Hepatocyte (in vitro differentiated cells): ENCODE results near the gene ANXA2. TPM values are rescaled to one million over a fixed set of nuclear protein-coding genes. Genes with fewer than 3 reads are reported as not detected.

Source experiments
- DNase-seq: peaks from one replicate; pipeline ENCODE4 v3.0.0-alpha.2; 2016; ENCODE audit warnings: low spot score
- H2AFZ ChIP-seq: fragments of 200-600 bp; sonication (generic); 2 replicates; pipeline ENCODE4 v1.6.0; 2016; ENCODE audit warnings: antibody characterized with exemption, mild to moderate bottlenecking
- H3K27ac ChIP-seq: fragments of 200-600 bp; sonication (generic); 2 replicates; pipeline ENCODE4 v1.5.1; 2016; ENCODE audit warnings: mild to moderate bottlenecking
- H3K27me3 ChIP-seq: fragments of 200-600 bp; sonication (generic); 2 replicates; pipeline ENCODE4 v1.6.1; 2016
- H3K36me3 ChIP-seq: fragments of 200-600 bp; sonication (generic); replicated peaks from 2 replicates; pipeline ENCODE4 v1.5.1; 2016; ENCODE audit warnings: low read depth; ENCODE audit not compliant: insufficient read depth
- H3K4me1 ChIP-seq: fragments of 200-600 bp; sonication (generic); 2 replicates; pipeline ENCODE4 v1.5.1; 2016; ENCODE audit warnings: mild to moderate bottlenecking, moderate library complexity; ENCODE audit not compliant: insufficient read depth
- H3K4me2 ChIP-seq: fragments of 200-600 bp; sonication (generic); 2 replicates; pipeline ENCODE4 v1.6.0; 2016
- H3K4me3 ChIP-seq: fragments of 200-600 bp; sonication (generic); 2 replicates; pipeline ENCODE4 v1.5.1; 2016; ENCODE audit warnings: mild to moderate bottlenecking
- H3K79me2 ChIP-seq: fragments of 200-600 bp; sonication (generic); 2 replicates; pipeline ENCODE4 v1.6.0; 2017; ENCODE audit warnings: mild to moderate bottlenecking
- H3K9me2 ChIP-seq: fragments of 200-600 bp; sonication (generic); replicated peaks from 2 replicates; pipeline ENCODE4 v1.6.0; 2017; ENCODE audit warnings: mild to moderate bottlenecking; ENCODE audit not compliant: insufficient read depth
- H3K9me3 ChIP-seq: fragments of 200-600 bp; sonication (generic); 2 replicates; pipeline ENCODE4 v1.5.1; 2016; ENCODE audit warnings: low read depth, mild to moderate bottlenecking
- H4K20me1 ChIP-seq: fragments of 200-600 bp; sonication (generic); 2 replicates; pipeline ENCODE4 v1.6.0; 2016; ENCODE audit warnings: mild to moderate bottlenecking; ENCODE audit not compliant: insufficient read depth, poor library complexity, severe bottlenecking
- EZH2 ChIP-seq: fragments of 200-600 bp; sonication (generic); IDR thresholded peaks from 2 replicates; pipeline ENCODE4 v1.6.1; 2016; ENCODE audit warnings: antibody characterized with exemption, mild to moderate bottlenecking, borderline replicate concordance
- EZH2phosphoT487 ChIP-seq: fragments of 200-600 bp; sonication (generic); IDR thresholded peaks from one replicate; pipeline ENCODE4 v1.6.1; 2018; ENCODE audit warnings: antibody characterized with exemption, mild to moderate bottlenecking, low read depth, moderate library complexity; ENCODE audit not compliant: unreplicated experiment, severe bottlenecking
- WGBS: methylation state at CpG from one replicate; pipeline ENCODE4 v1.1.6; 2016; ENCODE audit warnings: low lambda C conversion rate; ENCODE audit errors: missing lambda C conversion rate; 5-methylcytosine and 5-hydroxymethylcytosine counted together
- polyA plus RNA-seq: library from polyadenylated mRNA; unstranded; fragments of >200 nt; fragmentation: Nextera tagmentation; extraction: Ambion mirVana; gene quantifications from 2 replicates; pipeline ENCODE4 v1.2.1, GENCODE V29; 2016
- total RNA-seq: library from RNA; depleted of rRNA; stranded (reverse); fragments of >200 nt; gene quantifications from 2 replicates; pipeline ENCODE4 v1.2.3, GENCODE V29; 2014
- TF ChIP-seq, protein P1 (sequence below): fragments of 200-600 bp; sonication (generic); IDR thresholded peaks from 2 replicates; pipeline ENCODE4 v1.5.1; 2016; ENCODE audit warnings: antibody characterized with exemption, mild to moderate bottlenecking; ENCODE audit not compliant: poor library complexity

Gene ANXA2
- total and polyA plus RNA-seq, 2 experiments from 2014 or later = 1,220 to 1,699 TPM

DNA sequence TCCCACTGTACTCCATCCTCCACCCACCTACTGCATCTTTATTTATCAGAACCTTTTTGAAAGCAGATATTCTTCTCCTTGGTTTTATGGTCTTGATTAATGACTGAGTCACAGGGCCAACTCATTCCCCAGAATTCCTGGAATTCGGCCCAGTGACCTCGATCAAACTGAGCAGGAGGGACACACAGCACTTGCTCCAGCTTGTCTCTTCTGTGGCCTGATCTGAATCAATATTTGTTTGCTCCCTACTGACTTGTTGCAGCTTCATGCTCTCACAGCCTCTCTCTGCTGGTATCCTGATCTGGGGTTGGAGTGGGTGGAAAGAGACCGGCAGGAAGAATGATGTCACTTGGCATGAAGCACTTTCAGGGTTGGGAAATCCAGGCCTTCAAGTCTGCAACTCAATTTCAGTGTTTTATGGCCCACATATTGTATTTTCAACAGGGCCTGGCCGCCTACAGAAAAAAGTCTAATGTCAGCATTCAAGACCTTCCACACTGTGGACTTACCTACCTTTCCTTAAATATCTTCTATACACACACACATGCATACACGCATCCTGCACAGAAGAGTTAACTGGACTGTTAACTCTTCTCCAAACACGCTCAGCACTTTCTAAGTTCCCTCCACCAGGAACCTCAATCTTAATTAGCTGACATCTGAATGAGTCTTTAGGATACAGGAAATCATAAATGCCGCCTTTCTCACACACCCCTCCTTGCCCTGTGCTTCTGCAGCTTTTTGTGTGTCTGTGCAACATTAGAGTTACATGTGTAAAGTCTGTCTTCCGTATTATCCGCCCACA, 4.6 kb downstream of the ANXA2 start:
- peaks cover 87% of the 10 kb centered on the region for H3K79me2 ChIP-seq
- peak; percentile 90 for DNase-seq
- 43% methylated on average over 9 of the region's 9 CpGs for WGBS
- no peaks in the 10 kb centered on the region for H3K9me3 ChIP-seq
- peaks cover 73% of the 10 kb centered on the region for H3K4me1 ChIP-seq
- peaks cover 45% of the 10 kb centered on the region for H4K20me1 ChIP-seq
- no peak overlapping the region for H2AFZ ChIP-seq
- no peaks in the 10 kb centered on the region for H3K9me2 ChIP-seq
- H3K36me3 ChIP-seq = no peaks in the 10 kb centered on the region
- no peak overlapping the region for H3K4me3 ChIP-seq
- TF ChIP-seq, protein P1, sequence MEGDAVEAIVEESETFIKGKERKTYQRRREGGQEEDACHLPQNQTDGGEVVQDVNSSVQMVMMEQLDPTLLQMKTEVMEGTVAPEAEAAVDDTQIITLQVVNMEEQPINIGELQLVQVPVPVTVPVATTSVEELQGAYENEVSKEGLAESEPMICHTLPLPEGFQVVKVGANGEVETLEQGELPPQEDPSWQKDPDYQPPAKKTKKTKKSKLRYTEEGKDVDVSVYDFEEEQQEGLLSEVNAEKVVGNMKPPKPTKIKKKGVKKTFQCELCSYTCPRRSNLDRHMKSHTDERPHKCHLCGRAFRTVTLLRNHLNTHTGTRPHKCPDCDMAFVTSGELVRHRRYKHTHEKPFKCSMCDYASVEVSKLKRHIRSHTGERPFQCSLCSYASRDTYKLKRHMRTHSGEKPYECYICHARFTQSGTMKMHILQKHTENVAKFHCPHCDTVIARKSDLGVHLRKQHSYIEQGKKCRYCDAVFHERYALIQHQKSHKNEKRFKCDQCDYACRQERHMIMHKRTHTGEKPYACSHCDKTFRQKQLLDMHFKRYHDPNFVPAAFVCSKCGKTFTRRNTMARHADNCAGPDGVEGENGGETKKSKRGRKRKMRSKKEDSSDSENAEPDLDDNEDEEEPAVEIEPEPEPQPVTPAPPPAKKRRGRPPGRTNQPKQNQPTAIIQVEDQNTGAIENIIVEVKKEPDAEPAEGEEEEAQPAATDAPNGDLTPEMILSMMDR = no peak
- TF ChIP-seq EZH2phosphoT487 (no peak), EZH2 (no peak)
- peak overlapping the region; percentile 93 for H3K4me2 ChIP-seq
- H3K27ac ChIP-seq = peak overlapping the region; percentile 100
- H3K27me3 ChIP-seq = no peaks in the 10 kb centered on the region

DNA sequence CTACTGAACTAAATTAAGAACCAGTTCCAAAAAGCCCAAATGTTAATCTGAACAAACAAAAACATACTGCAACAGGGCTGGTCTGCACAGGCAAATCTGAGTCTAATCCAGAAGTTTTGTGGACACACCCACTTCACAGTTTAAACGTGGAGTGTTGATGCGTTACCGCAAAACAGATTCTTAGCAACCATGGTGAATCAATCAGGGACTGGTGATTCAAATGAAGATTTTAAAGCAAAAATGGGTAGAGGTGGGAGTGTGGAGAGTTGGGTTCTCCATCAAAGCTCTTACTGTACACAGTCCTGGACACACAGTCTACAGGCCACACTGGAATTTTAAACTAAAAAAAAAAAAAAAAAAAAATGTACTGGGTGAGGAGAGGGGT, 5.2 kb downstream of the ANXA2 start:
- no peaks in the 10 kb centered on the region for H3K9me2 ChIP-seq
- H3K27ac ChIP-seq = peak overlapping the region; percentile 100
- no peak overlapping the region for H3K4me3 ChIP-seq
- H3K4me2 ChIP-seq = peak overlapping the region; percentile 68
- H3K36me3 ChIP-seq = no peaks in the 10 kb centered on the region
- H3K27me3 ChIP-seq = no peaks in the 10 kb centered on the region
- H3K79me2 ChIP-seq = peaks cover 92% of the 10 kb centered on the region
- TF ChIP-seq EZH2 (no peak), EZH2phosphoT487 (no peak)
- TF ChIP-seq, protein P1 = no peak
- DNase-seq = peak; percentile 57
- peaks cover 71% of the 10 kb centered on the region for H3K4me1 ChIP-seq
- no peaks in the 10 kb centered on the region for H3K9me3 ChIP-seq
- WGBS = 38% methylated on average over 3 of the region's 3 CpGs
- H2AFZ ChIP-seq = no peak overlapping the region
- peaks cover 51% of the 10 kb centered on the region for H4K20me1 ChIP-seq

DNA sequence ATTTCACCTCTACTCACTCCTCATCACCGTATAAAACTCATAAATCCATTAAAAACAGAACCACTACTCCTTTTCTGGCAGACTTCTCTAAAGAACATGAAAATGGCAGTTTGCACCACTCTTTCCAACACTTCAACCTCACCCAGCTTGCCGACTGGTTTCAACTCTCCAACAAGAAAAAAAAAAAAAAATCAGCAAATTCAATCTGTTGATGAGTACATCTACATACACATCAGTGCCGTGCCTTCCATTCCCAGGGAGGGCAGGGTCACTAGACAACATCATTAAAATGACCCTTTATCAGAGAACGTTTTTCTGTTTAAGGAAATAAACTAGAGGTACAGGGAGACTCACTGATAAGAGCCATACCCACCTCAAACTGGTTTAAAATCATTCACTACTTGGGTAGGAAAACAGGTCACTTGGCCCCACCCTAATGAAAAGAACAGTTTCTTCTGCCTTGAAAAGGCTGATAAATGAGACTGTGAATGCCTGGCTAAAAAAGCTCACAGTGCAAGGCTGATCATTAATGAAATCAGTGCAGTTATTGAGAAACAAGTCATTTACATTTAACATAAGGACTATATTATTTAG, 6.0 kb downstream of the ANXA2 start:
- no peak for TF ChIP-seq EZH2phosphoT487
- no peak for TF ChIP-seq EZH2
- TF ChIP-seq, protein P1 = no peak
- Histone ChIP-seq H3K4me2 (peak overlapping the region; percentile 68), H3K4me3 (no peak overlapping the region), H4K20me1 (peaks cover 59% of the 10 kb centered on the region), H3K9me3 (no peaks in the 10 kb centered on the region), H2AFZ (no peak overlapping the region), H3K79me2 (peaks cover 92% of the 10 kb centered on the region), H3K27ac (peak overlapping the region; percentile 100), H3K36me3 (no peaks in the 10 kb centered on the region), H3K4me1 (peaks cover 76% of the 10 kb centered on the region), H3K9me2 (no peaks in the 10 kb centered on the region), H3K27me3 (no peaks in the 10 kb centered on the region)
- no peak for DNase-seq
- 25% methylated on average over 4 of the region's 4 CpGs for WGBS
